ENCODE data around the gene FBXO21.

DNA sequence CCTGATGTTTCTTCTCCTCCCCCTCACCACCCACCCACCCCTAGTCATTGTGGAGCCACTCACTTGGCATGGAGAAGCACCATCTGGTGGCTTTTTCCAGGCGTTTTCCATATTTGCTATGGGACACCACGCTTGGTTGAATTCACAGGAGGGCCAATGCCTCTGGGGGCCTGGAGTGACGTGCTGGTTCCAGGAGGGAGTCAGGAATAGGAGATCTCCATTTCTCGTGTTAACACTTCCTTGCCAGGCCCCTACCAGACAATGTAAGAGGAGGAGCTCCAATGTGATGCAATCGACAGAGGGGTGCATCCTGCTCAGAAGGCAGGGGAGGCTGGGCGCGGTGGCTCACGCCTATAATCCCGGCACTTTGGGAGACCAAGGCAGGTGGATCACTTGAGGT is 69.5 kb downstream of the FBXO21 start:
- TF ChIP-seq CTCF (IDR thresholded peaks at IDR 0.05) (no peak), TCF7L2 (IDR thresholded peaks at IDR 0.05; ENCODE audit: low read depth, low read length) (no peak)
